Esophagus squamous epithelium (tissue), 4 donors: ENCODE measurements around the gene ABCB1.

ENCODE experiments used
- POLR2A ChIP-seq, 4 donors: fragments of 450-650 bp; IDR thresholded peaks; one replicate each; pipeline ENCODE4 v1.6.1; 2017; ENCODE audit warnings: antibody characterized with exemption in 4 of 4, mild to moderate bottlenecking in 4 of 4, moderate library complexity in 3 of 4
- TF ChIP-seq, protein P1 (sequence below), 6 experiments: fragments of 450-650 bp in 4 of 6; fragments of 200-600 bp in 2 of 6; sonication (generic) in 2 of 6; IDR thresholded peaks; one replicate each; pipeline ENCODE4 v1.5.1; 2016 to 2019; ENCODE audit warnings: antibody characterized with exemption in 6 of 6, mild to moderate bottlenecking in 4 of 6, moderate library complexity in 4 of 6

DNA sequence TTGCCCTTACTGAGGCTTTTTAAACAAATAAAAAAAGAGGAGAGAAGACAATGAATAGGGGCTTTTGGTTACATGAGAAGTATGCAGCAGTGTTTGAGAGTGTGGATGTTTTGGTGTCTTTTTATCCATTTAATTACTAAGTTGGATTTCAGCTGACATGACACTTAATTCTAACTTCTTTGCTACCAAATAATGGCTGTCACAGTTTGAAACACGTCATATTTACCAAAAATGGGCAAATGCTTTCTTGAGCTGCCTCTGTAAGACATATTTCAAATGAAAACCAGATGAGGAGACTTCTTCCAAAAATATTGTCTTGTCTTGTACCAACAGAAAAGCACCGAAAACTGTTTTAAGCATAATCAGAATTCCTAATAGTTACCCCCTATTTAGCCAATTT lies 129.2 kb downstream of the ABCB1 start:
- TF ChIP-seq, protein P1, sequence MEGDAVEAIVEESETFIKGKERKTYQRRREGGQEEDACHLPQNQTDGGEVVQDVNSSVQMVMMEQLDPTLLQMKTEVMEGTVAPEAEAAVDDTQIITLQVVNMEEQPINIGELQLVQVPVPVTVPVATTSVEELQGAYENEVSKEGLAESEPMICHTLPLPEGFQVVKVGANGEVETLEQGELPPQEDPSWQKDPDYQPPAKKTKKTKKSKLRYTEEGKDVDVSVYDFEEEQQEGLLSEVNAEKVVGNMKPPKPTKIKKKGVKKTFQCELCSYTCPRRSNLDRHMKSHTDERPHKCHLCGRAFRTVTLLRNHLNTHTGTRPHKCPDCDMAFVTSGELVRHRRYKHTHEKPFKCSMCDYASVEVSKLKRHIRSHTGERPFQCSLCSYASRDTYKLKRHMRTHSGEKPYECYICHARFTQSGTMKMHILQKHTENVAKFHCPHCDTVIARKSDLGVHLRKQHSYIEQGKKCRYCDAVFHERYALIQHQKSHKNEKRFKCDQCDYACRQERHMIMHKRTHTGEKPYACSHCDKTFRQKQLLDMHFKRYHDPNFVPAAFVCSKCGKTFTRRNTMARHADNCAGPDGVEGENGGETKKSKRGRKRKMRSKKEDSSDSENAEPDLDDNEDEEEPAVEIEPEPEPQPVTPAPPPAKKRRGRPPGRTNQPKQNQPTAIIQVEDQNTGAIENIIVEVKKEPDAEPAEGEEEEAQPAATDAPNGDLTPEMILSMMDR (IDR thresholded peaks at IDR 0.05) = no peak
- no peak for TF ChIP-seq POLR2A (IDR thresholded peaks at IDR 0.05)
